SKM-1 treated with dmso at 0.1 percent for 144 hours (cell line): ENCODE data around the gene AMOT.

ENCODE experiments used
- DNase-seq: peaks from one replicate; lab custom pipeline; 2025; ENCODE audit not compliant: unreplicated experiment; lab: John Stamatoyannopoulos, UW

The AMOT gene

GRCh38 chrX:112746812-112747595 lies 93.6 kb downstream of the AMOT start:
- no peak for DNase-seq

- DNase-seq, result no peak
Measured at GRCh38 chrX:112738347-112739033, 102.1 kb downstream of the AMOT start.

GRCh38 chrX:112736310-112736709 lies 104.3 kb downstream of the AMOT start:
- DNase-seq, result no peak

- peak; percentile 18 for DNase-seq
Measured at GRCh38 chrX:112735147-112735546, 105.5 kb downstream of the AMOT start.

GRCh38 chrX:112734290-112734689 lies 106.3 kb downstream of the AMOT start:
- peak; percentile 17 for DNase-seq

GRCh38 chrX:112731793-112732192 lies 108.8 kb downstream of the AMOT start:
- no peak for DNase-seq
